Hepatocyte (in vitro differentiated cells): ENCODE data around the gene RNF11.

Experiments used
- CTCF ChIP-seq: fragments of 200-600 bp; sonication (generic); IDR thresholded peaks from 2 replicates; pipeline ENCODE4 v1.5.1; 2016; ENCODE audit warnings: antibody characterized with exemption, mild to moderate bottlenecking; ENCODE audit not compliant: poor library complexity
- EZH2 ChIP-seq: fragments of 200-600 bp; sonication (generic); IDR thresholded peaks from 2 replicates; pipeline ENCODE4 v1.6.1; 2016; ENCODE audit warnings: antibody characterized with exemption, mild to moderate bottlenecking, borderline replicate concordance

- TF ChIP-seq CTCF: no peak
- no peak for TF ChIP-seq EZH2
Observed at GRCh38 chr1:51303751-51304251, 67.7 kb downstream of the RNF11 start.
